Progenitor cell of endocrine pancreas (in vitro differentiated cells): ENCODE measurements around the gene ZBTB46. TPM values are rescaled to one million over a fixed set of nuclear protein-coding genes. Genes with fewer than 3 reads are reported as not detected.
"Not testable (repeated sequence)": the region's sequence is repeated elsewhere in the genome, so short reads cannot be mapped to it uniquely, and the experiment has no call there.

Experiments
- DNase-seq: peaks from one replicate; pipeline ENCODE4 v3.0.0; 2021; ENCODE audit warnings: low spot score; ENCODE audit not compliant: unreplicated experiment
- H3K27ac Mint-ChIP-seq: 2 replicates; pipeline ENCODE4 v1.8.0; 2021; ENCODE audit warnings: mild to moderate bottlenecking, moderate library complexity, mixed read lengths
- H3K27me3 Mint-ChIP-seq: 2 replicates; pipeline ENCODE4 v1.8.0; 2021; ENCODE audit warnings: mixed read lengths
- H3K36me3 Mint-ChIP-seq: 2 replicates; pipeline ENCODE4 v1.8.0; 2022; ENCODE audit warnings: mixed read lengths; ENCODE audit not compliant: insufficient read depth
- H3K4me1 Mint-ChIP-seq: 2 replicates; pipeline ENCODE4 v1.8.0; 2021; ENCODE audit warnings: low read depth, mixed read lengths
- H3K4me3 Mint-ChIP-seq: 2 replicates; pipeline ENCODE4 v1.8.0; 2021; ENCODE audit warnings: low read depth, mild to moderate bottlenecking, moderate library complexity, mixed read lengths
- H3K9me3 Mint-ChIP-seq: 2 replicates; pipeline ENCODE4 v1.8.0; 2021; ENCODE audit warnings: low read depth, mixed read lengths
- CTCF ChIP-seq: fragments of 200-600 bp; sonication (generic); IDR thresholded peaks from one replicate; pipeline ENCODE4 v1.5.0; 2021; ENCODE audit warnings: antibody characterized with exemption, mild to moderate bottlenecking; ENCODE audit not compliant: unreplicated experiment
- total RNA-seq: library from RNA; stranded (reverse); gene quantifications from 2 replicates; pipeline ENCODE4 v1.2.1, GENCODE V29; 2021

ZBTB46 gene
- total RNA-seq, 1 donor from 2014 or later = 31.2 TPM

GRCh38 chr20:63855363-63856097, 24.5 kb upstream of the ZBTB46 start:
- Mint-ChIP-seq H3K27ac (no peak overlapping the region), H3K27me3 (peaks cover 11% of the 10 kb centered on the region), H3K36me3 (no peaks in the 10 kb centered on the region), H3K4me1 (peaks cover 8% of the 10 kb centered on the region), H3K9me3 (no peaks in the 10 kb centered on the region), H3K4me3 (no peak overlapping the region)
- DNase-seq = no peak
- no peak for TF ChIP-seq CTCF

GRCh38 chr20:63854766-63855362, 23.8 kb upstream of the ZBTB46 start:
- H3K4me1 Mint-ChIP-seq = peaks cover 8% of the 10 kb centered on the region

GRCh38 chr20:63854069-63854765, 23.2 kb upstream of the ZBTB46 start:
- no peak for DNase-seq
- no peaks in the 10 kb centered on the region for H3K9me3 Mint-ChIP-seq
- peaks cover 11% of the 10 kb centered on the region for H3K27me3 Mint-ChIP-seq
- peaks cover 8% of the 10 kb centered on the region for H3K4me1 Mint-ChIP-seq
- H3K36me3 Mint-ChIP-seq = no peaks in the 10 kb centered on the region
- TF ChIP-seq CTCF = no peak
- H3K4me3 Mint-ChIP-seq = no peak overlapping the region
- no peak overlapping the region for H3K27ac Mint-ChIP-seq

More at GRCh38 chr20:63854766-63855362, 23.8 kb upstream of the ZBTB46 start:
- DNase-seq = no peak
- TF ChIP-seq CTCF = no peak
- H3K36me3 Mint-ChIP-seq = no peaks in the 10 kb centered on the region
- H3K27me3 Mint-ChIP-seq = peaks cover 11% of the 10 kb centered on the region
- H3K27ac Mint-ChIP-seq = no peak overlapping the region
- no peaks in the 10 kb centered on the region for H3K9me3 Mint-ChIP-seq
- no peak overlapping the region for H3K4me3 Mint-ChIP-seq

GRCh38 chr20:63853733-63854068, 22.6 kb upstream of the ZBTB46 start:
- peaks cover 11% of the 10 kb centered on the region for H3K27me3 Mint-ChIP-seq
- not testable (repeated sequence) for H3K36me3 Mint-ChIP-seq, H3K9me3 Mint-ChIP-seq, H3K4me3 Mint-ChIP-seq, H3K27ac Mint-ChIP-seq, DNase-seq, H3K4me1 Mint-ChIP-seq

- H3K4me1 Mint-ChIP-seq, H3K9me3 Mint-ChIP-seq, H3K36me3 Mint-ChIP-seq, H3K27ac Mint-ChIP-seq, DNase-seq, H3K4me3 Mint-ChIP-seq, H3K27me3 Mint-ChIP-seq: not testable (repeated sequence)
Observed at GRCh38 chr20:63851548-63851943, 20.5 kb upstream of the ZBTB46 start.

GRCh38 chr20:63850689-63851547, 19.9 kb upstream of the ZBTB46 start:
- H3K27me3 Mint-ChIP-seq = peaks cover 7% of the 10 kb centered on the region
- H3K36me3 Mint-ChIP-seq = no peaks in the 10 kb centered on the region
- H3K27ac Mint-ChIP-seq = no peak overlapping the region
- no peak for TF ChIP-seq CTCF
- no peak overlapping the region for H3K4me3 Mint-ChIP-seq
- H3K4me1 Mint-ChIP-seq = peaks cover 2% of the 10 kb centered on the region
- H3K9me3 Mint-ChIP-seq = no peaks in the 10 kb centered on the region
- no peak for DNase-seq
